Measurements from ENCODE around the gene AKAP13.

Gene AKAP13

GRCh38 chr15:85555875-85556617 is 175.6 kb downstream of the AKAP13 start:
- TF ChIP-seq, protein P1, sequence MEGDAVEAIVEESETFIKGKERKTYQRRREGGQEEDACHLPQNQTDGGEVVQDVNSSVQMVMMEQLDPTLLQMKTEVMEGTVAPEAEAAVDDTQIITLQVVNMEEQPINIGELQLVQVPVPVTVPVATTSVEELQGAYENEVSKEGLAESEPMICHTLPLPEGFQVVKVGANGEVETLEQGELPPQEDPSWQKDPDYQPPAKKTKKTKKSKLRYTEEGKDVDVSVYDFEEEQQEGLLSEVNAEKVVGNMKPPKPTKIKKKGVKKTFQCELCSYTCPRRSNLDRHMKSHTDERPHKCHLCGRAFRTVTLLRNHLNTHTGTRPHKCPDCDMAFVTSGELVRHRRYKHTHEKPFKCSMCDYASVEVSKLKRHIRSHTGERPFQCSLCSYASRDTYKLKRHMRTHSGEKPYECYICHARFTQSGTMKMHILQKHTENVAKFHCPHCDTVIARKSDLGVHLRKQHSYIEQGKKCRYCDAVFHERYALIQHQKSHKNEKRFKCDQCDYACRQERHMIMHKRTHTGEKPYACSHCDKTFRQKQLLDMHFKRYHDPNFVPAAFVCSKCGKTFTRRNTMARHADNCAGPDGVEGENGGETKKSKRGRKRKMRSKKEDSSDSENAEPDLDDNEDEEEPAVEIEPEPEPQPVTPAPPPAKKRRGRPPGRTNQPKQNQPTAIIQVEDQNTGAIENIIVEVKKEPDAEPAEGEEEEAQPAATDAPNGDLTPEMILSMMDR (IDR thresholded peaks at IDR 0.05; ENCODE audit: low read depth, low read length, missing control alignments), result no peak
- DNase-seq (ENCODE audit: extremely low read depth, low read depth), result no peak
- no peak overlapping the region for H3K4me3 ChIP-seq (replicated peaks; ENCODE audit: low read depth, low read length)

GRCh38 chr15:85556618-85556895 is 176.2 kb downstream of the AKAP13 start:
- DNase-seq (ENCODE audit: extremely low read depth, low read depth), result no peak
- H3K4me3 ChIP-seq (replicated peaks; ENCODE audit: low read depth, low read length), result no peak overlapping the region
- TF ChIP-seq, protein P1 (IDR thresholded peaks at IDR 0.05; ENCODE audit: low read depth, low read length, missing control alignments), result no peak

GRCh38 chr15:85557385-85557784 is 177.0 kb downstream of the AKAP13 start:
- no peak overlapping the region for H3K4me3 ChIP-seq (replicated peaks; ENCODE audit: low read depth, low read length)
- TF ChIP-seq, protein P1 (IDR thresholded peaks at IDR 0.05; ENCODE audit: low read depth, low read length, missing control alignments), result no peak
- DNase-seq (ENCODE audit: extremely low read depth, low read depth), result no peak

DNA sequence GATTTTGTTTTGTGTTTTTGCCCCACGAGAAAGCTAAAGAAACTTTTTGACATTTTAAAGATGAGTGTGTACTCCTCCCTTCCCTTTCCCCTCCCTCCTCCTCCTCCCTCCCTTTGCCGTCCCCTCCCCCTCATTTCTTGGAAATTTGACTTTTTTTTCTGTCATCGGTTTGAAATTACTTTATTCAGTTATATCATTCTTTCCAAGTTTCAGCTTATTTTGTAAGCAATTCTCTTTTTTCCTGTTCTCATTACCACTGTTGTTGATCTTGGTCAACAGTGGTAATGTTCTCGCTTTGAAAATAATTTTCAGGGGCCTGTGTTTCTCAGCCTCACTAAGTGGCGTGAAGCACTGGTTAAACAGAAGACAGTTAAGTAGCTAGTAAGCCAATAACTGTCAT is 178.4 kb downstream of the AKAP13 start:
- H3K4me3 ChIP-seq (replicated peaks; ENCODE audit: low read depth, low read length), result no peak overlapping the region
- no peak for DNase-seq (ENCODE audit: extremely low read depth, low read depth)
- TF ChIP-seq, protein P1 (IDR thresholded peaks at IDR 0.05; ENCODE audit: low read depth, low read length, missing control alignments), result no peak

- TF ChIP-seq, protein P1 (IDR thresholded peaks at IDR 0.05; ENCODE audit: low read depth, low read length, missing control alignments), result no peak
- H3K4me3 ChIP-seq (replicated peaks; ENCODE audit: low read depth, low read length), result no peak overlapping the region
- DNase-seq (ENCODE audit: extremely low read depth, low read depth), result no peak
Measured at GRCh38 chr15:85559530-85559929, 179.1 kb downstream of the AKAP13 start.

DNA sequence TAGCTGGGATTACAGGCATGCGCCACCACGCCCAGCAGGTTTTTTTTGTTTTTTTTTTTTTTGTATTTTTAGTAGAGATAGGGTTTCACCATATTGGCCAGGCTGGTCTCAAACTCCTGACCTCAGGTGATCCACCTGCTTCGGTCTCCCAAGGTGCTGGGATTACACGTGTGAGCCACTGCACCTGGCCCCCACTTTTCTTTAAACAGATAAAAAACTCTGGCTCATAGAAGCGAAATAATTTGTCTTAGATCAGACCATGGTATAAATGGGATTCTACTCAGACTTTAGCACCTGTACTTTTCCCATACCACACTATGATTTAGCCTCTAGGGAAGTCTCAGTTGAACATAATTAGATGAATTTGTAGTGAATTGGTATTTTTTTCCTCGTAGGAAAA is 182.4 kb downstream of the AKAP13 start:
- H3K4me3 ChIP-seq (replicated peaks; ENCODE audit: low read depth, low read length), result no peak overlapping the region
- TF ChIP-seq, protein P1 (IDR thresholded peaks at IDR 0.05; ENCODE audit: low read depth, low read length, missing control alignments), result no peak
- no peak for DNase-seq (ENCODE audit: extremely low read depth, low read depth)

DNA sequence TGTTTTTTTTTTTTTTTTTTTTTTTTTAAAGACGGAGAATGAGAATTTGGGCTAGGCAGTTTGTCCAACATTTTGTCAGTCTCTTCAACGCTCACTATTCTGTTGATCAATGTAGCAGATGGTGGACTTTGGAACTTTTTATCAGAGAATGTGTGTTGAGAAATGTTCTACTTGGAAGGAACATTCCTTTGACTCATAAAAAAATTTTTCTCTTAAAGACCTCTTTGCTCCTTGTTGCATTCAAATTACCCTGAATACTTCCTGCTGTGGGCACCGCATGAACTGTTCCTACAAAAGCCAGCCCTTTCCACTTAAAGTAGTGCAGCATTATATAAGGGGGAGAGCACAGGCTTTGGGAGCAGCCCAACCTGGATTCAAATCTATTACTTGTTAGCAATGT is 182.9 kb downstream of the AKAP13 start:
- TF ChIP-seq, protein P1 (IDR thresholded peaks at IDR 0.05; ENCODE audit: low read depth, low read length, missing control alignments), result no peak
- DNase-seq (ENCODE audit: extremely low read depth, low read depth), result no peak
- H3K4me3 ChIP-seq (replicated peaks; ENCODE audit: low read depth, low read length), result no peak overlapping the region
